ENCODE measurements around the gene ATXN2.

ATXN2 gene

GRCh38 chr12:111454716-111455447 is 144.2 kb downstream of the ATXN2 start:
- no peak for ATAC-seq (replicated peaks)

GRCh38 chr12:111454311-111454710 is 144.8 kb downstream of the ATXN2 start:
- Mint-ChIP-seq H3K27me3 (no peaks in the 10 kb centered on the region), H3K9me3 (no peaks in the 10 kb centered on the region), H3K36me3 (ENCODE audit: insufficient read depth) (peaks cover 49% of the 10 kb centered on the region)

More at GRCh38 chr12:111454716-111455447, 144.2 kb downstream of the ATXN2 start:
- peaks cover 43% of the 10 kb centered on the region for H3K36me3 Mint-ChIP-seq (ENCODE audit: insufficient read depth)
- no peaks in the 10 kb centered on the region for H3K27me3 Mint-ChIP-seq
- peaks cover 16 to 22% of the 10 kb centered on the region in 2 donors for H3K4me1 Mint-ChIP-seq (ENCODE audit: low read depth in 2 of 2)
- H3K27ac Mint-ChIP-seq, result peak overlapping the region; percentile 82 to 85
- H3K9me3 Mint-ChIP-seq, result no peaks in the 10 kb centered on the region
- H3K4me3 Mint-ChIP-seq, result no peak overlapping the region
- no peak for DNase-seq

GRCh38 chr12:111453071-111453989 is 145.8 kb downstream of the ATXN2 start:
- Mint-ChIP-seq H3K4me3 (no peak overlapping the region), H3K4me1 (ENCODE audit: low read depth in 2 of 2) (peaks cover 24 to 28% of the 10 kb centered on the region in 2 donors), H3K27ac (peak overlapping the region; percentile 2 to 82), H3K27me3 (no peaks in the 10 kb centered on the region), H3K36me3 (ENCODE audit: insufficient read depth) (peaks cover 55% of the 10 kb centered on the region), H3K9me3 (no peaks in the 10 kb centered on the region)
- ATAC-seq (replicated peaks), result no peak
- no peak for DNase-seq

More at GRCh38 chr12:111454311-111454710, 144.8 kb downstream of the ATXN2 start:
- no peak overlapping the region for H3K4me3 Mint-ChIP-seq
- peak overlapping the region; percentile 2 to 82 for H3K27ac Mint-ChIP-seq
- ATAC-seq (replicated peaks), result no peak
- DNase-seq, result no peak
- H3K4me1 Mint-ChIP-seq (ENCODE audit: low read depth in 2 of 2), result peaks cover 19 to 22% of the 10 kb centered on the region in 2 donors

- ATAC-seq (replicated peaks) (peak; percentile 73), DNase-seq (peak in 2 of 3 experiments; percentile 44 to 50)
- Mint-ChIP-seq H3K4me3 (peak overlapping the region in 1 of 2 donors; percentile 32), H3K27me3 (no peaks in the 10 kb centered on the region), H3K4me1 (ENCODE audit: low read depth in 2 of 2) (peaks cover 28 to 33% of the 10 kb centered on the region in 2 donors), H3K27ac (peak overlapping the region in 1 of 2 donors; percentile 92), H3K9me3 (no peaks in the 10 kb centered on the region), H3K36me3 (ENCODE audit: insufficient read depth) (peaks cover 56% of the 10 kb centered on the region)
Observed at GRCh38 chr12:111451649-111452129, 147.4 kb downstream of the ATXN2 start.

GRCh38 chr12:111451232-111451631 is 147.9 kb downstream of the ATXN2 start:
- DNase-seq (no peak), ATAC-seq (replicated peaks) (peak; percentile 56)
- Mint-ChIP-seq H3K27ac (peak overlapping the region; percentile 89 to 92), H3K9me3 (no peaks in the 10 kb centered on the region), H3K4me1 (ENCODE audit: low read depth in 2 of 2) (peaks cover 32 to 37% of the 10 kb centered on the region in 2 donors), H3K36me3 (ENCODE audit: insufficient read depth) (peaks cover 59% of the 10 kb centered on the region), H3K4me3 (peak overlapping the region in 1 of 2 donors; percentile 32), H3K27me3 (no peaks in the 10 kb centered on the region)

GRCh38 chr12:111450676-111451075 is 148.4 kb downstream of the ATXN2 start:
- no peaks in the 10 kb centered on the region for H3K27me3 Mint-ChIP-seq
- no peak overlapping the region for H3K4me3 Mint-ChIP-seq
- H3K36me3 Mint-ChIP-seq (ENCODE audit: insufficient read depth), result peaks cover 57% of the 10 kb centered on the region
- DNase-seq (no peak), ATAC-seq (replicated peaks) (no peak)
- H3K9me3 Mint-ChIP-seq, result no peaks in the 10 kb centered on the region
- peak overlapping the region; percentile 89 to 92 for H3K27ac Mint-ChIP-seq
- H3K4me1 Mint-ChIP-seq (ENCODE audit: low read depth in 2 of 2), result peaks cover 38% of the 10 kb centered on the region in 2 donors

GRCh38 chr12:111448846-111449790 is 150.0 kb downstream of the ATXN2 start:
- Mint-ChIP-seq H3K4me3 (no peak overlapping the region), H3K36me3 (ENCODE audit: insufficient read depth) (peaks cover 66% of the 10 kb centered on the region), H3K27ac (peak overlapping the region; percentile 90 to 92), H3K27me3 (no peaks in the 10 kb centered on the region), H3K4me1 (ENCODE audit: low read depth in 2 of 2) (peaks cover 45 to 47% of the 10 kb centered on the region in 2 donors), H3K9me3 (no peaks in the 10 kb centered on the region)
- no peak for DNase-seq
- ATAC-seq (replicated peaks), result no peak

- peaks cover 62% of the 10 kb centered on the region for H3K36me3 Mint-ChIP-seq (ENCODE audit: insufficient read depth)
- peak overlapping the region; percentile 90 to 92 for H3K27ac Mint-ChIP-seq
- H3K27me3 Mint-ChIP-seq, result no peaks in the 10 kb centered on the region
- no peak overlapping the region for H3K4me3 Mint-ChIP-seq
- H3K9me3 Mint-ChIP-seq, result no peaks in the 10 kb centered on the region
- H3K4me1 Mint-ChIP-seq (ENCODE audit: low read depth in 2 of 2), result peaks cover 51 to 52% of the 10 kb centered on the region in 2 donors
- DNase-seq, result no peak
- no peak for ATAC-seq (replicated peaks)
Observed at GRCh38 chr12:111448266-111448830, 150.8 kb downstream of the ATXN2 start.

- peaks cover 58% of the 10 kb centered on the region in 2 donors for H3K4me1 Mint-ChIP-seq (ENCODE audit: low read depth in 2 of 2)
- H3K36me3 Mint-ChIP-seq (ENCODE audit: insufficient read depth), result peaks cover 65% of the 10 kb centered on the region
- H3K27me3 Mint-ChIP-seq, result no peaks in the 10 kb centered on the region
- H3K9me3 Mint-ChIP-seq, result no peaks in the 10 kb centered on the region
- H3K27ac Mint-ChIP-seq, result peak overlapping the region in 1 of 2 donors; percentile 95
- no peak overlapping the region for H3K4me3 Mint-ChIP-seq
- no peak for ATAC-seq (replicated peaks)
- no peak for DNase-seq
Observed at GRCh38 chr12:111447571-111448265, 151.4 kb downstream of the ATXN2 start.

- H3K36me3 Mint-ChIP-seq (ENCODE audit: insufficient read depth), result peaks cover 64% of the 10 kb centered on the region
- DNase-seq, result no peak
- H3K9me3 Mint-ChIP-seq, result no peaks in the 10 kb centered on the region
- no peak for ATAC-seq (replicated peaks)
- H3K27ac Mint-ChIP-seq, result peak overlapping the region; percentile 95 to 96
- H3K27me3 Mint-ChIP-seq, result no peaks in the 10 kb centered on the region
- peaks cover 64% of the 10 kb centered on the region in 2 donors for H3K4me1 Mint-ChIP-seq (ENCODE audit: low read depth in 2 of 2)
- H3K4me3 Mint-ChIP-seq, result peak overlapping the region in 1 of 2 donors; percentile 84
Observed at GRCh38 chr12:111446631-111447570, 152.2 kb downstream of the ATXN2 start.

All from effector memory CD8-positive, alpha-beta T cell (primary cell).